A673 (cell line): ENCODE measurements around the gene LIN9. TPM values are rescaled to one million over a fixed set of nuclear protein-coding genes. Genes with fewer than 3 reads are reported as not detected.

Experiments used
- BruUV-seq: library from RNA; stranded (reverse); fragments of 400-500 nt; replicated peaks from 2 replicates; lab custom pipeline; 2021; lab: Mats Ljungman, UMichigan
- CTCF ChIA-PET: fragments of 300-600 bp; sonication (Branson Sonifier 250); formaldehyde crosslinking; loops from one replicate; lab custom pipeline; 2022; ENCODE audit warnings: antibody characterized with exemption; lab: Charles Lee
- POLR2A ChIA-PET: fragments of 300-600 bp; sonication (Branson Sonifier 250); formaldehyde crosslinking; loops from one replicate; lab custom pipeline; 2022; ENCODE audit warnings: antibody characterized with exemption; ENCODE audit not compliant: low non-redundant PET; lab: Charles Lee
- DNase-seq: peaks from one replicate; pipeline ENCODE4 v3.0.0-alpha.2; 2015; ENCODE audit warnings: low spot score
- H3K27ac ChIP-seq: fragments of 200-600 bp; sonication (generic); 2 replicates; pipeline ENCODE4 v1.5.1; 2016; ENCODE audit warnings: mixed run types, low read depth, mild to moderate bottlenecking, mixed read lengths, antibody characterized with exemption, low read length; ENCODE audit not compliant: poor library complexity, severe bottlenecking
- H3K27me3 ChIP-seq: fragments of 200-600 bp; sonication (generic); replicated peaks from 2 replicates; pipeline ENCODE4 v1.6.1; 2017; ENCODE audit warnings: mixed run types, low read depth, mild to moderate bottlenecking, mixed read lengths, antibody characterized with exemption, low read length; ENCODE audit not compliant: insufficient read depth, poor library complexity
- H3K36me3 ChIP-seq: fragments of 200-600 bp; sonication (generic); 2 replicates; pipeline ENCODE4 v1.6.1; 2016; ENCODE audit warnings: mixed run types, mild to moderate bottlenecking, mixed read lengths, antibody characterized with exemption, low read length; ENCODE audit not compliant: insufficient read depth, poor library complexity, severe bottlenecking
- H3K4me1 ChIP-seq: fragments of 200-600 bp; sonication (generic); 2 replicates; pipeline ENCODE4 v1.6.1; 2017; ENCODE audit warnings: mixed run types, mild to moderate bottlenecking, mixed read lengths, antibody characterized with exemption, low read length; ENCODE audit not compliant: insufficient read depth, poor library complexity, severe bottlenecking
- H3K4me3 ChIP-seq: fragments of 200-600 bp; sonication (generic); 2 replicates; pipeline ENCODE4 v1.5.1; 2016; ENCODE audit warnings: low read depth, mixed run types, mild to moderate bottlenecking, mixed read lengths, low read length; ENCODE audit not compliant: poor library complexity, severe bottlenecking
- H3K9me3 ChIP-seq: fragments of 200-600 bp; sonication (generic); 2 replicates; pipeline ENCODE4 v1.6.1; 2016; ENCODE audit warnings: mixed run types, low read depth, mild to moderate bottlenecking, mixed read lengths, antibody characterized with exemption, low read length; ENCODE audit not compliant: poor library complexity, severe bottlenecking
- CTCF ChIP-seq: fragments of 300-800, 200-600 bp; sonication (generic); conservative IDR thresholded peaks from 2 replicates; pipeline ENCODE4 v1.5.1; 2017; ENCODE audit warnings: low read depth, mild to moderate bottlenecking, antibody characterized with exemption, low read length, moderate library complexity, mixed read lengths
- EZH2 ChIP-seq: fragments of 200-600 bp; sonication (generic); IDR thresholded peaks from 2 replicates; pipeline ENCODE4 v1.6.1; 2017; ENCODE audit warnings: borderline replicate concordance, low read depth, mild to moderate bottlenecking, mixed read lengths, antibody characterized with exemption, low read length; ENCODE audit not compliant: poor library complexity, severe bottlenecking
- intact Hi-C: fragments of 100-400 bp; cut with micrococcal nuclease; formaldehyde crosslinking; loops from one replicate; pipeline ENCODE4 v1.10.0; 2022; ENCODE audit not compliant: unreplicated experiment
- total RNA-seq: library from RNA; stranded (reverse); gene quantifications from 2 replicates; pipeline ENCODE4 v1.2.3, GENCODE V29; 2021

LIN9 gene
- total RNA-seq, 1 experiment from 2014 or later, result 20.7 TPM

- ChIA-PET CTCF (no interaction called here), POLR2A (no interaction called here)
- intact Hi-C loops, result no loop called here
- no peak for TF ChIP-seq CTCF
- no peak for TF ChIP-seq EZH2
- H3K27me3 ChIP-seq, result no peaks in the 10 kb centered on the region
- peak overlapping the region; percentile 21 for H3K27ac ChIP-seq
- no peak overlapping the region for H3K4me3 ChIP-seq
- no TSS peak for BruUV-seq
- H3K9me3 ChIP-seq, result no peaks in the 10 kb centered on the region
- H3K36me3 ChIP-seq, result no peaks in the 10 kb centered on the region
- DNase-seq, result no peak
- peaks cover 22% of the 10 kb centered on the region for H3K4me1 ChIP-seq
Observed at GRCh38 chr1:226305184-226305583, 3.8 kb downstream of the LIN9 start.

- ChIA-PET CTCF (interaction anchor here (0.6 kb wide), 1 partner anchor 32 kb away, joined by 7 read pairs; no protein-coding TSS in a partner anchor), POLR2A (no interaction called here)
- peaks cover under 1% of the 10 kb centered on the region for H3K36me3 ChIP-seq
- no peaks in the 10 kb centered on the region for H3K27me3 ChIP-seq
- TF ChIP-seq CTCF (no peak), EZH2 (no peak)
- intact Hi-C loops, result no loop called here
- H3K9me3 ChIP-seq, result no peaks in the 10 kb centered on the region
- no TSS peak for BruUV-seq
- no peak overlapping the region for H3K4me3 ChIP-seq
- no peak overlapping the region for H3K27ac ChIP-seq
- H3K4me1 ChIP-seq, result peaks cover 16% of the 10 kb centered on the region
- no peak for DNase-seq
Observed at GRCh38 chr1:226304291-226304955, 4.5 kb downstream of the LIN9 start.

- Histone ChIP-seq H3K27ac (no peak overlapping the region), H3K36me3 (peaks cover 17% of the 10 kb centered on the region), H3K4me3 (no peak overlapping the region), H3K4me1 (peaks cover 16% of the 10 kb centered on the region), H3K9me3 (no peaks in the 10 kb centered on the region), H3K27me3 (no peaks in the 10 kb centered on the region)
- CTCF ChIA-PET, result no interaction called here
- DNase-seq, result no peak
- POLR2A ChIA-PET, result interaction anchor here (0.6 kb wide), 1 partner anchor 241 kb away, joined by 7 read pairs; no protein-coding TSS in a partner anchor
- no TSS peak for BruUV-seq
- TF ChIP-seq CTCF (no peak), EZH2 (no peak)
- intact Hi-C loops, result no loop called here
Observed at GRCh38 chr1:226302731-226303130, 6.2 kb downstream of the LIN9 start.
